Gastrocnemius medialis (tissue), 4 donors: ENCODE results near the gene PARD3B. TPM values are rescaled to one million over a fixed set of nuclear protein-coding genes. Genes with fewer than 3 reads are reported as not detected.

Experiments
- ATAC-seq, 2 donors: fragments of 150-250 bp; one replicate each; pipeline ENCODE4 v1.9.1; 2016
- DNase-seq, 2 donors: peaks; one replicate each; pipeline ENCODE4 v3.0.0-alpha.2; 2019
- H3K27ac ChIP-seq, 4 donors: fragments of 200-600 bp; sonication (generic); 1 replicate in 1 of 4; 2 replicates in 3 of 4; pipeline ENCODE4 v1.5.1; 2016 to 2018; ENCODE audit warnings: mild to moderate bottlenecking in 2 of 4, moderate library complexity in 1 of 4
- H3K27me3 ChIP-seq, 3 donors: fragments of 200-600 bp; sonication (generic) in 2 of 3; 1 replicate in 1 of 3; 2 replicates in 2 of 3; pipeline versions ENCODE4 v1.5.1 to v1.6.0; 2016 to 2019; ENCODE audit warnings: mild to moderate bottlenecking in 1 of 3, moderate library complexity in 1 of 3
- H3K36me3 ChIP-seq, 2 donors: fragments of 200-600 bp; sonication (generic) in 1 of 2; one replicate each; pipeline ENCODE4 v1.5.1; 2017 to 2018
- H3K4me1 ChIP-seq, 2 donors: fragments of 200-600 bp; sonication (generic) in 1 of 2; one replicate each; pipeline ENCODE4 v1.5.1; 2016 to 2017; ENCODE audit warnings: mild to moderate bottlenecking in 2 of 2
- H3K4me3 ChIP-seq, 4 donors: fragments of 200-600 bp; sonication (generic) in 3 of 4; 1 replicate in 1 of 4; 2 replicates in 3 of 4; pipeline ENCODE4 v1.5.1; 2016 to 2019; ENCODE audit warnings: mild to moderate bottlenecking in 2 of 4
- H3K9me3 ChIP-seq, 3 donors: fragments of 200-600 bp; sonication (generic) in 2 of 3; 1 replicate in 1 of 3; 2 replicates in 2 of 3; pipeline ENCODE4 v1.5.1; 2016 to 2019
- CTCF ChIP-seq, 5 experiments: fragments of 450-650 bp in 3 of 5; fragments of 200-600 bp in 2 of 5; sonication (generic) in 2 of 5; IDR thresholded peaks in 4 of 5; conservative IDR thresholded peaks in 1 of 5; 1 replicate in 4 of 5; 2 replicates in 1 of 5; pipeline ENCODE4 v1.5.1; 2016 to 2019; ENCODE audit warnings: antibody characterized with exemption in 5 of 5, mild to moderate bottlenecking in 3 of 5, moderate library complexity in 3 of 5
- POLR2A ChIP-seq, 2 donors: fragments of 450-650 bp; IDR thresholded peaks; one replicate each; pipeline ENCODE4 v1.6.1; 2017; ENCODE audit warnings: antibody characterized with exemption in 2 of 2, mild to moderate bottlenecking in 2 of 2, moderate library complexity in 2 of 2
- in situ Hi-C, 4 donors: fragments of 200-750 bp; cut with MboI; loops; one replicate each; pipeline versions ENCODE4 v1.15.0 to v1.8.0; 2017; ENCODE audit warnings: low sequenced_read_pairs in 4 of 4
- intact Hi-C: fragments of 100-400 bp; cut with DNase I; formaldehyde crosslinking; loops from one replicate; pipeline ENCODE4 v1.15.1; 2023; ENCODE audit warnings: low total_unique reads
- total RNA-seq, 4 donors: library from RNA; depleted of rRNA; stranded (reverse); fragments of >200 nt; gene quantifications; one replicate each; pipeline versions ENCODE4 v1.1.0 to v1.2.3, GENCODE V29; 2016

PARD3B gene
- total RNA-seq, 4 donors from 2014 or later = 2.2 to 15.5 (median 4.6) TPM

DNA sequence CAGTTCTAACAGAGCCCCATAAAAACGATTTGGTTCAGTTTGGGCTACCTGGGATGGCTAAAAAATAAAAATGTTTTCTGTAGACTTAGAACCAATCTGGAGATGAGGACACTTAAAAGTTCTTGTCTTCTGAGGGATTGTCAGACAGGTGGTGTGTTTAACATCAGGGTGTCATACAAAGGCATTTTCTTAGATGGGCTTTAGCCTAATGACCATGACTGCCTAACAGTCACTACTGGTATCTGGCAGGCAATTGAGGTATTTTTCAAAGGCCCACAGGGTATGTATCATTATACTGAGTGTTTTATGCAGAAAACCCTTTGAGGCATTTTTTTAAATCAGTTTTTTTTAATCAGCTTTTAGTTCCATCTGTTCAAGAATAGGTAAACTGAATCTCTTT, 341.4 kb downstream of the PARD3B start:
- Histone ChIP-seq H3K27ac (no peak overlapping the region), H3K4me3 (no peak overlapping the region), H3K9me3 (no peaks in the 10 kb centered on the region), H3K36me3 (no peaks in the 10 kb centered on the region), H3K4me1 (no peaks in the 10 kb centered on the region), H3K27me3 (no peaks in the 10 kb centered on the region)
- TF ChIP-seq POLR2A (IDR thresholded peaks at IDR 0.05) (no peak), CTCF (IDR thresholded peaks at IDR 0.05 in 4 of 5, conservative IDR thresholded peaks at IDR 0.05 in 1 of 5) (no peak)
- DNase-seq = no peak
- intact Hi-C loops = no loop called here
- ATAC-seq = no peak
- in situ Hi-C loops = no loop called here

DNA sequence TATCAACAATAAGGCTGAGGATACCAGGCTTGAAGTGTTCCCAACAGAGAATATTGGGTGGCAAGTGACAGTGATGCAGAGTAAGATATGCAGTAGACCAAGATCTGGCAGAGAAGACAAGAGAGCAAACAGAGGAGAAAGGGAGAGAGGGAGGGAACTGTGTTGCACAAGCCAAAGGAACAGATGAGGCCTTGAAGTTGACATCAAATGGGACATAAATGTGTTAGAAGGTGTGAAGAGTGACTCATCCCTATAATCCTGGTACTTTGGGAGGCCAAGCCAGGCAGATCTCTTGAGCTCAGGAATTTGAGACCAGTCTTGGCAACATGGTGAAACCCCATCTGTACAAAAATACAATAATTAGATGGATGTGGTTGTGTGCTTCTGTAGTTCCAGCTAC, 342.9 kb downstream of the PARD3B start:
- TF ChIP-seq POLR2A (IDR thresholded peaks at IDR 0.05) = no peak
- TF ChIP-seq CTCF (IDR thresholded peaks at IDR 0.05 in 4 of 5, conservative IDR thresholded peaks at IDR 0.05 in 1 of 5) = no peak
- Histone ChIP-seq H3K27ac (no peak overlapping the region), H3K4me3 (no peak overlapping the region), H3K27me3 (no peaks in the 10 kb centered on the region), H3K9me3 (no peaks in the 10 kb centered on the region), H3K4me1 (no peaks in the 10 kb centered on the region), H3K36me3 (no peaks in the 10 kb centered on the region)
- ATAC-seq (no peak), DNase-seq (no peak)
- in situ Hi-C loops = no loop called here
- intact Hi-C loops = no loop called here

DNA sequence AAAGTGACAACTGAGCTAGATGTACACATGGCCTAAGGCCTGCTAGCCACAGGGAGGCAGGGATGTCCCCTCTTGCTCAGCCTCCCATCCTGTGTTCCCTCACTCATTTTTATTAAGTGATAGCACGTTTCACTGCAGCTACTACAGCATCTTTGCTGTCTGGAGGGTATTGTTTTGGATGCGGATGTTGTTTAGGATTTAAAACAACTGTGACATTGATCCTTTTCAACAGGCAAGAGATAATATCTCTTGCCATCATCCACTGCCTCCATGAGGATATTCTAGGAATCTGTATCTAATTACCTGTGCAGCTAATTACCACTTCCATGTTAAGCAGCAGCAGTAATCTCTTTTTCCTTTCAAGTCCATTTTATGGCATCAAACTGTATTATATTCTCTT, 345.4 kb downstream of the PARD3B start:
- TF ChIP-seq CTCF (IDR thresholded peaks at IDR 0.05 in 4 of 5, conservative IDR thresholded peaks at IDR 0.05 in 1 of 5) (no peak), POLR2A (IDR thresholded peaks at IDR 0.05) (no peak)
- H3K36me3 ChIP-seq = no peaks in the 10 kb centered on the region
- intact Hi-C loops = no loop called here
- ATAC-seq (no peak), DNase-seq (no peak)
- H3K27me3 ChIP-seq = no peaks in the 10 kb centered on the region
- no peak overlapping the region for H3K4me3 ChIP-seq
- in situ Hi-C loops = no loop called here
- no peaks in the 10 kb centered on the region for H3K9me3 ChIP-seq
- H3K27ac ChIP-seq = no peak overlapping the region
- peaks cover 0 to 7% of the 10 kb centered on the region in 2 donors for H3K4me1 ChIP-seq

DNA sequence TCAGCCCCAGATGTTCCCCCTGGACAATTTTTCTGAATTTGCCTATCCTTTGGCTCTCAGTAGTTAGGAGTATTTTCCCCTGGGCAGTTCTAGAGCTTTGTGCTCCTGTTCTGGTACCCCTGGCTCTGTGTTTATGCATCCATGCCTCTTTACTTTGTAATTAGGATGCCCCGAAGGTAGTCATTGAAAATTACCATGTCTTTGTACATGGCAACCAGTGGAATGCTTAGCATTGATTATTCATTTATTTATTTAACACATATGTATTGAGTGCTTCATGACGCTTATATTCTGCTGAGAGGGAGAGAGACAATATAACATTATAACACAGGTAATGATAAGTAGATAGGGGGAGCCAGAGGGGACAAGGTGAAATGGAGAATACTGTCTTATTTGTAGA, 346.5 kb downstream of the PARD3B start:
- Histone ChIP-seq H3K4me1 (peaks cover 0 to 7% of the 10 kb centered on the region in 2 donors), H3K36me3 (no peaks in the 10 kb centered on the region), H3K4me3 (no peak overlapping the region), H3K9me3 (no peaks in the 10 kb centered on the region), H3K27ac (no peak overlapping the region), H3K27me3 (no peaks in the 10 kb centered on the region)
- ATAC-seq (no peak), DNase-seq (no peak)
- TF ChIP-seq POLR2A (IDR thresholded peaks at IDR 0.05) (no peak), CTCF (IDR thresholded peaks at IDR 0.05 in 4 of 5, conservative IDR thresholded peaks at IDR 0.05 in 1 of 5) (no peak)
- intact Hi-C loops (no loop called here), in situ Hi-C loops (no loop called here)

GRCh38 chr2:204892506-204893255, 347.4 kb downstream of the PARD3B start:
- DNase-seq = no peak
- Histone ChIP-seq H3K4me1 (peaks cover 0 to 7% of the 10 kb centered on the region in 2 donors), H3K36me3 (no peaks in the 10 kb centered on the region), H3K9me3 (no peaks in the 10 kb centered on the region), H3K27ac (no peak overlapping the region), H3K4me3 (no peak overlapping the region), H3K27me3 (no peaks in the 10 kb centered on the region)
- ATAC-seq = no peak
- in situ Hi-C loops = no loop called here
- intact Hi-C loops = no loop called here
- TF ChIP-seq POLR2A (IDR thresholded peaks at IDR 0.05) (no peak), CTCF (IDR thresholded peaks at IDR 0.05 in 4 of 5, conservative IDR thresholded peaks at IDR 0.05 in 1 of 5) (no peak)
